Breast epithelium (tissue), 3 donors: ENCODE data around the gene DARS2.

Source experiments
- CTCF ChIP-seq, 3 donors: fragments of 450-650 bp; IDR thresholded peaks; one replicate each; pipeline ENCODE4 v1.5.1; 2016 to 2017; ENCODE audit warnings: antibody characterized with exemption in 3 of 3, mild to moderate bottlenecking in 3 of 3, moderate library complexity in 3 of 3
- POLR2A ChIP-seq: fragments of 450-650 bp; IDR thresholded peaks from one replicate; pipeline ENCODE4 v1.6.1; 2016; ENCODE audit warnings: antibody characterized with exemption, mild to moderate bottlenecking, moderate library complexity
- POLR2AphosphoS5 ChIP-seq, 3 donors: sonication (generic); formaldehyde crosslinking; IDR thresholded peaks; one replicate each; pipeline ENCODE4 v1.6.1; 2017; ENCODE audit warnings: antibody characterized with exemption in 3 of 3

- TF ChIP-seq CTCF (IDR thresholded peaks at IDR 0.05) = no peak
- TF ChIP-seq POLR2A = no peak
- no peak for TF ChIP-seq POLR2AphosphoS5 (IDR thresholded peaks at IDR 0.05)
These were observed 37.3 kb downstream of the DARS2 start for GRCh38 chr1:173861731-173862145.
